ENCODE results near the gene LHX5. TPM values are rescaled to one million over a fixed set of nuclear protein-coding genes. Genes with fewer than 3 reads are reported as not detected.

The LHX5 gene
- total and polyA plus RNA-seq, 4 donors: not detected

GRCh38 chr12:113505941-113506340 lies 34.3 kb upstream of the LHX5 start:
- no peak for DNase-seq (ENCODE audit: low spot score)
- H3K4me3 ChIP-seq (ENCODE audit: low read depth in 1 of 3, low read length in 3 of 3): no peak overlapping the region
- 54% methylated on average over 7 of the region's 7 CpGs for WGBS
- no peaks in the 10 kb centered on the region for H3K36me3 ChIP-seq (ENCODE audit: control insufficient read depth in 4 of 4, insufficient read depth in 3 of 4, low read depth in 1 of 4, low read length in 3 of 4)
- peaks cover 0 to 19% (median 4%) of the 10 kb centered on the region in 4 donors for H3K27me3 ChIP-seq (ENCODE audit: control insufficient read depth in 4 of 4, insufficient read depth in 4 of 4, low read length in 3 of 4)
- H3K9ac ChIP-seq (ENCODE audit: low read depth in 1 of 2, low read length in 2 of 2): no peak overlapping the region
- no peak for TF ChIP-seq FOXA1 (IDR thresholded peaks at IDR 0.05)
- TF ChIP-seq RAD21 (IDR thresholded peaks at IDR 0.05): no peak
- no peak for TF ChIP-seq HNF4G (IDR thresholded peaks at IDR 0.05)
- no peak for TF ChIP-seq HNF4A (conservative IDR thresholded peaks at IDR 0.05)
- no peak for TF ChIP-seq EGR1 (IDR thresholded peaks at IDR 0.05; ENCODE audit: low read depth in 2 of 2)
- TF ChIP-seq RXRA (IDR thresholded peaks at IDR 0.05): no peak
- no peak for TF ChIP-seq SP1 (IDR thresholded peaks at IDR 0.05)
- TF ChIP-seq FOXA2 (IDR thresholded peaks at IDR 0.05): no peak
- no peak for TF ChIP-seq MAX (IDR thresholded peaks at IDR 0.05)
- no peak for TF ChIP-seq NR2F2 (IDR thresholded peaks at IDR 0.05)
- TF ChIP-seq REST (IDR thresholded peaks at IDR 0.05): no peak
- TF ChIP-seq TAF1 (conservative IDR thresholded peaks at IDR 0.05): no peak
- no peak for TF ChIP-seq ATF3 (IDR thresholded peaks at IDR 0.05)
- no peak for TF ChIP-seq JUND (IDR thresholded peaks at IDR 0.05)
- peaks cover 0 to 7% (median 3%) of the 10 kb centered on the region in 4 donors for H3K9me3 ChIP-seq (ENCODE audit: control insufficient read depth in 4 of 4, low read length in 3 of 4)
- H3K27ac ChIP-seq (ENCODE audit: low read depth in 1 of 2, low read length in 2 of 2): no peak overlapping the region
- H3K4me1 ChIP-seq (ENCODE audit: control insufficient read depth in 4 of 4, insufficient read depth in 4 of 4, low read length in 3 of 4): no peaks in the 10 kb centered on the region

- Histone ChIP-seq H3K9me3 (ENCODE audit: control insufficient read depth in 4 of 4, low read length in 3 of 4) (peaks cover 0 to 7% (median 3%) of the 10 kb centered on the region in 4 donors), H3K36me3 (ENCODE audit: control insufficient read depth in 4 of 4, insufficient read depth in 3 of 4, low read depth in 1 of 4, low read length in 3 of 4) (no peaks in the 10 kb centered on the region), H3K4me3 (ENCODE audit: low read depth in 1 of 3, low read length in 3 of 3) (no peak overlapping the region), H3K4me1 (ENCODE audit: control insufficient read depth in 4 of 4, insufficient read depth in 4 of 4, low read length in 3 of 4) (no peaks in the 10 kb centered on the region), H3K9ac (ENCODE audit: low read depth in 1 of 2, low read length in 2 of 2) (no peak overlapping the region), H3K27me3 (ENCODE audit: control insufficient read depth in 4 of 4, insufficient read depth in 4 of 4, low read length in 3 of 4) (peaks cover 0 to 19% (median 4%) of the 10 kb centered on the region in 4 donors), H3K27ac (ENCODE audit: low read depth in 1 of 2, low read length in 2 of 2) (no peak overlapping the region)
- 80% methylated on average over 8 of the region's 8 CpGs for WGBS
- TF ChIP-seq MAX (IDR thresholded peaks at IDR 0.05) (no peak), RAD21 (IDR thresholded peaks at IDR 0.05) (no peak), ZBTB33 (IDR thresholded peaks at IDR 0.05) (no peak), HNF4A (conservative IDR thresholded peaks at IDR 0.05) (no peak), REST (IDR thresholded peaks at IDR 0.05) (no peak), EGR1 (IDR thresholded peaks at IDR 0.05; ENCODE audit: low read depth in 2 of 2) (no peak), GABPA (IDR thresholded peaks at IDR 0.05 in 1 of 2, conservative IDR thresholded peaks at IDR 0.05 in 1 of 2) (no peak), RXRA (IDR thresholded peaks at IDR 0.05) (no peak), TAF1 (conservative IDR thresholded peaks at IDR 0.05) (no peak), YY1 (IDR thresholded peaks at IDR 0.05) (no peak), FOXA2 (IDR thresholded peaks at IDR 0.05) (no peak), CTCF (IDR thresholded peaks at IDR 0.05; ENCODE audit: low read depth, low read length, missing input control) (no peak), SP1 (IDR thresholded peaks at IDR 0.05) (no peak), NR2F2 (IDR thresholded peaks at IDR 0.05) (no peak)
- DNase-seq (ENCODE audit: low spot score): no peak
Measured at GRCh38 chr12:113504917-113505316, 33.2 kb upstream of the LHX5 start.
